ENCODE results near the gene MAP2K2.
"Not testable (repeated sequence)": the region's sequence is repeated elsewhere in the genome, so short reads cannot be mapped to it uniquely, and the experiment has no call there.

MAP2K2 gene

GRCh38 chr19:4123615-4124568 lies at the start of gene MAP2K2:
Gene MAP2K2 (minus strand): TSS chr19:4124122. CDS start chr19:4123875, 247 bp downstream.
- peak; percentile 96 for DNase-seq

- DNase-seq = peak; percentile 65
Observed at GRCh38 chr19:4172861-4173473, 49.0 kb upstream of the MAP2K2 start.

GRCh38 chr19:4171676-4172075 lies 47.8 kb upstream of the MAP2K2 start:
- no peak for DNase-seq

- DNase-seq = no peak
Observed at GRCh38 chr19:4164262-4164661, 40.3 kb upstream of the MAP2K2 start.

- no peak for DNase-seq
Observed at GRCh38 chr19:4161415-4162077, 37.6 kb upstream of the MAP2K2 start.

GRCh38 chr19:4157971-4158370 lies 34.0 kb upstream of the MAP2K2 start:
- not testable (repeated sequence) for DNase-seq

- no peak for DNase-seq
Observed at GRCh38 chr19:4157164-4157563, 33.2 kb upstream of the MAP2K2 start.

- no peak for DNase-seq
Observed at GRCh38 chr19:4154571-4155312, 30.8 kb upstream of the MAP2K2 start.

GRCh38 chr19:4152241-4152998 lies 28.5 kb upstream of the MAP2K2 start:
- DNase-seq = no peak

GRCh38 chr19:4151623-4152022 lies 27.7 kb upstream of the MAP2K2 start:
- no peak for DNase-seq

- no peak for DNase-seq
Observed at GRCh38 chr19:4149518-4150288, 25.8 kb upstream of the MAP2K2 start.

- no peak for DNase-seq
Observed at GRCh38 chr19:4144666-4145249, 20.8 kb upstream of the MAP2K2 start.

- DNase-seq = not testable (repeated sequence)
Observed at GRCh38 chr19:4142916-4143315, 19.0 kb upstream of the MAP2K2 start.

GRCh38 chr19:4140237-4140711 lies 16.4 kb upstream of the MAP2K2 start:
- peak; percentile 30 for DNase-seq

- peak; percentile 91 for DNase-seq
Observed at GRCh38 chr19:4139614-4140236, 15.8 kb upstream of the MAP2K2 start.

- no peak for DNase-seq
Observed at GRCh38 chr19:4138445-4138844, 14.5 kb upstream of the MAP2K2 start.

- DNase-seq = no peak
Observed at GRCh38 chr19:4136680-4137088, 12.8 kb upstream of the MAP2K2 start.

- DNase-seq = not testable (repeated sequence)
Observed at GRCh38 chr19:4135386-4135785, 11.5 kb upstream of the MAP2K2 start.

- no peak for DNase-seq
Observed at GRCh38 chr19:4134351-4134750, 10.4 kb upstream of the MAP2K2 start.

Data from stimulated activated CD4-positive, alpha-beta T cell treated with anti-CD3 and anti-CD28 coated beads, Interleukin-4, amount 100 ng/mL, for 24 hours (primary cell).